Ureter (tissue), 1 donor: ENCODE results near the gene NKIRAS2. TPM values are rescaled to one million over a fixed set of nuclear protein-coding genes. Genes with fewer than 3 reads are reported as not detected.

ENCODE experiments used
- DNase-seq: peaks from one replicate; pipeline ENCODE4 v3.0.0-alpha.2; 2020; ENCODE audit warnings: low spot score
- total RNA-seq: library from RNA; stranded (reverse); gene quantifications from one replicate; pipeline ENCODE4 v1.2.4, GENCODE V29; 2023
- donor health status: DM: yes; HTN: yes; CAD: no.

Gene NKIRAS2
- 20.8 TPM for total RNA-seq

DNA sequence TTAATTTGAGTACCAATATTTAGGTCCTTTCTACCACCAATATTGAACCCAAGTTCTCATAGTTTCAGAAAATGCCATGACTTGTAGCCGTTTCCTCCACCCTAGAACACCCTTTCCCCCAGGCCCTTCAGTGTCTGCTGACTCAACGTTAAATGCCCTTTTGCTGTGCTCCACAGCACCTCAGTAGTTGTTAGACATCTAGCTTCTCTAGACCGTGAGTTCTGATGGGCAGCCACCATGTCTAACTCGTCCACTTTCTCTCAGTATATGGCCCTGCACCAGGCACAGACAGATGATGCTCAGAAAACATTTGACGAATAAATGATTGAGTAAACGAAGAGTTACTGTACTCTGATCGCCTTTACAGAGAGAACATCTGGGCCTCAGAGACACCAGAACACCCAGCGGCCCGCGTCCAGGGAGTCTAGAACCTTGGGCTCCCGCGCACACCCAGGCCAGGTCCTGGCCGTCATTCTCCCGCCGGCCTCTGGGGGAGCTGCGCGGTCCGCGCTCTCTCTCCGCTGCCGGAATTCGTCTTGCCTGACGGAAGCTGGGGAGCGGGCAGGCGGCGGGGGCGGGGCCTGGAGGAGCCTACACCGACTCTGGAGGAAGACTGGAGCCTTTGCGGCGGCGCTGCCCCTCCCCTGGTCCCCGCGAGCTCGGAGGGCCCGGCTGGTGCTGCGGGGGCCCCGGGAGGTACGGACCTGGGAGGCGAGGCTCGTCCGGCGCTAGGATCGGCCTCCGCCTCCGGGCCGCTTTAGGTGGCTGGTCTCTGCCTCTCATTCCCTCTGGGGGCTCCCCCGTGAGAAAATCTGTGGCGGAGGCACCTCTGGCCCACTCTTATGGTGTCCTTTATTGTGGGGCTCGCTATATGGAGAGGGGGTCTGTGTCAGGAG lies at the start of gene NKIRAS2:
NKIRAS2 (plus strand) TSS at position 582 of the 896 bp plus-strand sequence. CDS start 1,488 bp downstream, outside the sequence.
- peak; percentile 95 for DNase-seq

GRCh38 chr17:41970901-41971331 lies 49.0 kb upstream of the NKIRAS2 start:
- DNase-seq = no peak

GRCh38 chr17:41971721-41972523 lies 48.0 kb upstream of the NKIRAS2 start:
- DNase-seq = no peak

DNA sequence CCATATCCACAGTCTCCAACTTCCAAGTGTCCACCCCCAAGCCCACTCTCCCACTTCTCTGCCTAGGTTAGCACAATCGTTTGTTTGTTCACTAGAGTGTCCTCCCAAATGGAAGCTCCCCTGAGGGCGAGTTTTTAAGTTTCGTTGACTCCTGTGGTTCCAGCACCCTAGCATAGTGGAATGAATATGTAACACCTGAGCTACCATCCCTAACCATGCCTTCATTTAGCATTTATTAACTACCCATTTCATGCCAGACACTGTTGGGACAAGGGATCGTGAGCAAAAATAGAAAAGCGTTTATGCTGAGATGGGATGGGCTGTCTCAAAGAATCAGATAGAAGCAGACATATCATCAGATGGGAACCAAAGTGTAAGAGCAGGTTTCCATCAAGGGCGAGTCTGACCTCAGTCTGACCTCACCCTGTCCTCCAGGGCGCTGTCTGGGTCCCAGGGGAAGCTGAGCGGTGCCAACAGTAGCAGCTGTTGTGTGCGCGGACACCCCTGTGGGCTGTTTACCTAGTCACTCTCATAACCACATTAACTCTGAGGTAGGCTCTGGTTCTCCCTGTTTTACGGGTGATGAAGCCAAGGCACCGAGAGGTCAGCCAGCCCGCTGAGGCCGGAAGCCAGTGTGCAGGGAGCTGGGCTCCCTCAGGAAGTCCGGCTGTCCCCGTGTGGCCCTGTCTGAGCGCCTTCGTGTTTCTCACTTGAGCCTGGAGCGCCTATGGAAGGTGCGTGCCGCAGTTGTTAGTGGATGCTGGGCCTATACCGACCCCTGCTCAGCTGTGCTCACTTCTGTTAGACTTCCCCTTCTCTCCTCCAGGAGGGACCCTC lies 47.1 kb upstream of the NKIRAS2 start:
- DNase-seq = peak; percentile 61

DNA sequence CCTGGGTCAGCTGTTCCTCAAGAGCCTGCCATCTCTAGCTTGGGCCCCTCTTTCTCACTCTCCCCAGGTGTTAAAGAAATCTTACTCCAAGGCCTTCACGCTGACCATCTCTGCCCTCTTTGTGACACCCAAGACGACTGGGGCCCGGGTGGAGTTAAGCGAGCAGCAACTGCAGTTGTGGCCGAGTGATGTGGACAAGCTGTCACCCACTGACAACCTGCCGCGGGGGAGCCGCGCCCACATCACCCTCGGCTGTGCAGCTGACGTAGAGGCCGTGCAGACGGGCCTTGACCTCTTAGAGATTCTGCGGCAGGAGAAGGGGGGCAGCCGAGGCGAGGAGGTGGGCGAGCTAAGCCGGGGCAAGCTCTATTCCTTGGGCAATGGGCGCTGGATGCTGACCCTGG lies 46.5 kb upstream of the NKIRAS2 start:
- DNase-seq = no peak

DNA sequence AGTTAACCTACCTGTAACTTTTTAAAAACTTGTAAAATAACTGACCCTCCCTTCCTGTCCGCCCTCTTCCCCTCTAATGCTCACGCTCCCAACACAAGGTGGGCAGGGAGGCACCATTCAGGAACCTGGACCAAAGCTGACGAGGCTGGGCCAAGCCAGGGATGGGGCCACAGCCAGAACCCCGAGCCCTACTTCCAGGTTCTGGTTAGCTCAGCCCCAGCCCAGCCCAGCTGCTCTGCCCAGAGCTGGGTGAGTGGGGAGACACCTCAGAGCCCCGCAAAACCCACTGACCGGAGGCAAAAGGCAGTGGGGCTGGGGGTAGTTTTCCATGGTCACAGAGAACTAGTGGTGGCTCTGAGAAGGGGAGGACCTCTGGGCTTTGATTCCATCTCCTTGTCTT lies 45.9 kb upstream of the NKIRAS2 start:
- no peak for DNase-seq

GRCh38 chr17:41974658-41975057 lies 45.2 kb upstream of the NKIRAS2 start:
- no peak for DNase-seq

- no peak for DNase-seq
Observed at GRCh38 chr17:41975099-41976083, 44.5 kb upstream of the NKIRAS2 start.

DNA sequence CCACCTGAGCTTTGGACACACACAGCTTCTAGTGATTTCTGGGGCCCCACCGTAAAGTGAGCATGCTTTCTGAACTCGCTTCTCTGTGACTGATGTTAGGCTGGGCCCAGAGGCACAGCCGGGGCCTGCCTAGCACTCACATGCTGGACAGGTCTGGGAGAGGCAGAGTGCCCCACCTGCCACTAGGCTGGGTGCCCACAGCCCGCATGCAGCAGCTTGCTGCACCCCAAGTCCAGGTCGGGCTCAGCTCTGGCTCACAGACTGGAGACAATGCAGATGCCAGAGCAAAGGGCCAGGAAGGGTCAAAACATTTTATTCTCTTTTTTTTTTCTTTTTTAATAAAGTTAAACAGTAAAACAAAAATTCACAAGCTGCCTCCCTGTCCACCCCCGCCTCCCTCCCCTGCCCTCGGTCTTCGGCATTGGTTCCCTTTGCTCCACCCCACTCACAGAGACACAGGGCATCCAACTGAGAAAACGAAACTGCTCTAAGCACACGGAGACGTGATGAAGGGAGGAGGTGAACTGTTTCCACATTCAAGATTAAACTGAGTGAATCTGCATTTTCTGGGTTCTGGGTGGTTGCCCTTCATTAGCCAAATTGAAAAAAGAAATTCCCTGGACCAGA lies 43.6 kb upstream of the NKIRAS2 start:
- DNase-seq = no peak

DNA sequence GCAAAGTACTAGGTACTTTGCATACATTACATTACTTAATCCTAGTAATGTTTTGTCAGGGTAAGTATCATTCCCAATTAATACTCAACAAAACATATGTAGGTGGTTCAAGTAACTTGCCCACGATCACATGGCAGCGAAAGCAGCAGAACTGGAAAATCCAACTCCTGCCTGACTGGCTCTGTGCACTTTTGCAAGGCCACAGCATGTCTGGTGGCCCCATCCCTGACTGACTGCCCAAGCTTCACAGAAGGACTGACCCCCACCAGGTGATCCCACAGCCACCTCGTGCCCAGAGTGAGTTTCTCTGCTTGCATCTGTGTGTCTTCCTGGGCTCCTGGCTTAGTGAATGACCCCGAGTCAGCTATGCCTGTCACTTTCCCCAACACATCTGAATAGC lies 41.9 kb upstream of the NKIRAS2 start:
- DNase-seq = peak; percentile 61

DNA sequence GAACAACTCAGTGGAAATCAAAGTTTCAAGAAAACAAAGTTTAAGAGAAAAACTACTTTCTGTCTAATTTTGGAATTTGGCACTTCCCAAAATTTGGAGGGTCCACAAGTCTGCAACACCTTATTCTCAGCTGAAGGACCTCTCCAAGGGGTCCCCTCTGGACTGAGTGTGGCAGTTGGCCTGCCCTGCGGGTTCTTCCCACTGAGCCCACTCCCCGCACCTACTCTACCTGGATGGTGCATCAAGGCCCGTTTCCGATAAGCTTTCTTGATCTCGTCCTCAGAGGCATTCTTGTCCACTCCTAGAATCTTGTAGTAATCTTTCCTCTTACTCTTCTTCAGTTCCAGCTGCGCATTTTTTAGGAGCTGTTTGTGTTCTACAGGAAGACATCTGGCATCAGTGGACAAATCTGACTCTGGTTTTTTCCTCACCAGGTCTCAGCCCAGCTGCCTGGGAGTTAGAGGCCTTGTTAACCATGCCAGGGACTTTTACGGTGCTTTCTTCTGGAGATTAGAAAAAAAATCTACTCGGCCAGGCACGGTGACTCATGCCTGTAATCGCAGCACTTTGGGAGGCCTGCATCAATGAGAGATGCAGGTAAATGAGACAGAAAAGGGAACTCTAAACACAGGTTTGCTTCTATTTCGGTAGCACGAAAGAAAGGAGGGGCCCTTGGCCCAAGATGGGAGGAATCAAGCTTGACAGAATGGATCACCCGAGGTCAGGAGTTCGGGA lies 37.7 kb upstream of the NKIRAS2 start:
- no peak for DNase-seq

- DNase-seq = no peak
Observed at GRCh38 chr17:41984454-41984853, 35.4 kb upstream of the NKIRAS2 start.

DNA sequence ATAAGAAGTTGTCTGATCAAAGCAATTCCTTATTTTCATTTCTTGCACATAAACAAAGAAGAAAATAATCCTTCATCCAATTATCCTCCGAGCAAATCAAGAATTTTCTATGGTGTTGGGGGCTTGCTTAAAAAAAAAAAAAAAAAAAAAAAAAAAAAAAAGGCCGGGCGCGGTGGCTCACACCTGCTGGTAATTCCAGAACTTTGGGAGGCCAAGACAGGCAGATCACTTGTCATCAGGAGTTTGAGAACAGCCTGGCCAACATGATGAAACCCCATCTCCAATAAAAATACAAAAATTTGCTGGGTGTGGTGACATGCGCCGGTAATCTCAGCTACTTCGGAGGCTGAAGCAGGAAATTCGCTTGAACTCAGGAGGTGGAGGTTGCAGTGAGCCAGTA lies 34.0 kb upstream of the NKIRAS2 start:
- DNase-seq = no peak

DNA sequence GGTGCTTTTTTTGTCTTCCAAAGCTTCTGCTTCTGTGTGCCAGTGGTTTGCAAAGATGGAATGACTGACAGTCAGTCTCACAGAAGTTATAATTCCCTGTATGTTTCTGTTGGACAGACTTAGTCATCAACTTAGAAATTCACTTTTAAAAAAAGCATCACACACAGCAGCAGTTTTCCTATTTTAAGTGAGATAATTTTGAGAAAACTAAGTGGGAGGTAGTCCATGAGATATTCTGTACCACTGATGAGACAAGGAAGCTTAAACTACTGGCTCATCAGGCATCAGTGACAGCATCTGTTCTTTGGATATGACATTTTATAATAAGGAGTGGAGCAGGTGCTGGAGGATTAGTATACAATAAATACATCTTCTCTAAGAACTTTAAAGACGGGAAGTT lies 33.3 kb upstream of the NKIRAS2 start:
- DNase-seq = no peak

DNA sequence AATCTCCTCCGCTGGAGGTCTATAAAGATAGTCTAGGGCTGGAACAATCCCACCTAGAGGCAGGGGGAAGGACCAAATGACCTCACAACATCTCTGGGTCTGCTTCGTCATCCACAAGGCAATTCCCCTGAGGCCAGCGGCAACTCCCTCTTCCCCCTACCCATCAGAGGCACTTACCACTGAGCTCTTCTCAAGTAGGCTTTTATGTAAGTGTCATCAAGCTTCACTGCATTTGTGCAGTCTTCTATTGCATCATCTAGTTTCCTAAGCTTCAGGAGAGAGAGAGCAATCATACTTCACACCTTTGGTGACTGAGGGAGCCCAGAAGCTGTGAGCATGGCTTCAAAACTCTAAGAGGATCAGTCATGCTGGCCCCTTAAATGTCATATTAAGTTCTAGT lies 32.2 kb upstream of the NKIRAS2 start:
- no peak for DNase-seq

- no peak for DNase-seq
Observed at GRCh38 chr17:41988418-41988817, 31.5 kb upstream of the NKIRAS2 start.

GRCh38 chr17:41989702-41990419 lies 30.0 kb upstream of the NKIRAS2 start:
- no peak for DNase-seq

GRCh38 chr17:41992576-41992975 lies 27.3 kb upstream of the NKIRAS2 start:
- DNase-seq = no peak

DNA sequence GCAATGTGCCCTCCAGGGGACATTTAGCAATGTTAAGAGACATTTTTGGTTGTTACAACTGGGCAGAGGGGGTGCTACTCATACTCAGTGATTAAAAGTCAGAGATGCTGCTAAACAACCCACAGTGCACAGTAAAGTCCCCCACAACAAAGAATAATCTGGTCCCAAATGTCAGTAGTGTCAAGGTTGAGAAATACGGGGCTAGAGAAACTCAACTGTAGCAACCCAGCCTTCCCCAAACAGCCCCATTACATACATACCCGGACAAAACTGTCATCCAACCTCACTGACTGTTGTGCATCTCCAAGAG lies 23.1 kb upstream of the NKIRAS2 start:
- no peak for DNase-seq
